HG02870 (cell line): ENCODE data around the gene CIAO3.
"Not testable (repeated sequence)": the region's sequence is repeated elsewhere in the genome, so short reads cannot be mapped to it uniquely, and the experiment has no call there.

ENCODE experiments used
- ATAC-seq: cut with Tn5 transposase; IDR thresholded peaks from one replicate; pipeline ENCODE4 v1.9.1; 2021; ENCODE audit warnings: mild to moderate bottlenecking, moderate library complexity; ENCODE audit not compliant: unreplicated experiment

Gene CIAO3

GRCh38 chr16:725041-725376 is 15.8 kb downstream of the CIAO3 start:
- no peak for ATAC-seq

GRCh38 chr16:724188-725040 is 16.4 kb downstream of the CIAO3 start:
- no peak for ATAC-seq

GRCh38 chr16:723695-724094 is 17.1 kb downstream of the CIAO3 start:
- ATAC-seq = no peak

GRCh38 chr16:722835-723633 is 17.8 kb downstream of the CIAO3 start:
- ATAC-seq = no peak

GRCh38 chr16:721765-722540 is 18.8 kb downstream of the CIAO3 start:
- no peak for ATAC-seq

GRCh38 chr16:720990-721764 is 19.6 kb downstream of the CIAO3 start, which contains the start of gene ANTKMT:
TSS of gene ANTKMT (plus strand) at chr16:721146. CDS start at chr16:721275, 129 bp downstream.
- peak; percentile 57 for ATAC-seq

- ATAC-seq = no peak
Observed at GRCh38 chr16:720447-720989, 20.3 kb downstream of the CIAO3 start.

GRCh38 chr16:719815-720446 is 20.9 kb downstream of the CIAO3 start:
- ATAC-seq = no peak

GRCh38 chr16:718922-719321 is 21.9 kb downstream of the CIAO3 start:
- ATAC-seq = no peak

- no peak for ATAC-seq
Observed at GRCh38 chr16:718389-718788, 22.4 kb downstream of the CIAO3 start.

GRCh38 chr16:717450-718245 is 23.1 kb downstream of the CIAO3 start:
- no peak for ATAC-seq

GRCh38 chr16:716768-717325 is 23.9 kb downstream of the CIAO3 start:
- ATAC-seq = no peak

GRCh38 chr16:716200-716568 is 24.6 kb downstream of the CIAO3 start:
- ATAC-seq = no peak

- no peak for ATAC-seq
Observed at GRCh38 chr16:715477-716199, 25.2 kb downstream of the CIAO3 start.

- peak; percentile 65 for ATAC-seq
Observed at GRCh38 chr16:714558-715476, 26.0 kb downstream of the CIAO3 start, which contains the start of gene METRN. TSS of gene METRN (plus strand) at chr16:715118. CDS start at chr16:715290, 172 bp downstream.

GRCh38 chr16:714079-714478 is 26.7 kb downstream of the CIAO3 start:
- ATAC-seq = no peak

GRCh38 chr16:712740-713250 is 28.0 kb downstream of the CIAO3 start:
- not testable (repeated sequence) for ATAC-seq
